Endothelial cell of umbilical vein (primary cell): Measurements from ENCODE around the gene NXPH1. TPM values are rescaled to one million over a fixed set of nuclear protein-coding genes. Genes with fewer than 3 reads are reported as not detected.

Experiments
- BruUV-seq: library from RNA; stranded (reverse); fragments of 400-500 nt; replicated peaks from 2 replicates; lab custom pipeline; 2021; lab: Mats Ljungman, UMichigan
- CTCF ChIA-PET: fragments of 300-600, 350-600 bp; sonication (Branson Sonifier 250); formaldehyde crosslinking; loops from one replicate; lab custom pipeline; 2021; ENCODE audit warnings: antibody characterized with exemption, inconsistent platforms; lab: Charles Lee
- POLR2A ChIA-PET: fragments of 300-600, 350-600 bp; sonication (Branson Sonifier 250); formaldehyde crosslinking; loops from one replicate; lab custom pipeline; 2021; ENCODE audit warnings: antibody characterized with exemption, inconsistent platforms; lab: Charles Lee
- DNase-seq: peaks from one replicate; pipeline ENCODE4 v3.0.0-alpha.2; 2011; ENCODE audit warnings: low read depth, low spot score
- FAIRE-seq: peaks from 2 replicates; lab custom pipeline; 2011; peaks lifted over from hg19 to GRCh38; lab: Jason Lieb, UNC
- H2AFZ ChIP-seq: 2 replicates; pipeline ENCODE4 v1.6.0; 2012; ENCODE audit warnings: low read depth, low read length, control low read depth, inconsistent platforms
- H3K27ac ChIP-seq: 2 replicates; pipeline ENCODE4 v1.5.1; 2011; ENCODE audit warnings: low read depth, mild to moderate bottlenecking, control low read depth, low read length, moderate library complexity; ENCODE audit not compliant: insufficient read depth
- H3K27me3 ChIP-seq, 2 experiments: 2 replicates each; pipeline versions ENCODE4 v1.6.0 to v1.6.1; 2011; ENCODE audit warnings: low read length in 2 of 2, mixed read lengths in 1 of 2; ENCODE audit not compliant: control insufficient read depth in 2 of 2, insufficient read depth in 2 of 2
- H3K36me3 ChIP-seq, 2 experiments: 2 replicates in 1 of 2; 3 replicates in 1 of 2; pipeline ENCODE4 v1.5.1; 2011; ENCODE audit warnings: low read length in 2 of 2, mild to moderate bottlenecking in 1 of 2, moderate library complexity in 1 of 2; ENCODE audit not compliant: control insufficient read depth in 2 of 2, insufficient read depth in 2 of 2; ENCODE audit errors: extremely low read depth in 1 of 2
- H3K4me1 ChIP-seq: 3 replicates; pipeline ENCODE4 v1.5.1; 2011; ENCODE audit warnings: mild to moderate bottlenecking, low read length; ENCODE audit not compliant: control insufficient read depth, insufficient read depth; ENCODE audit errors: extremely low read depth
- H3K4me2 ChIP-seq: 2 replicates; pipeline ENCODE4 v1.6.1; 2011; ENCODE audit warnings: low read length, control low read depth, mixed read lengths; ENCODE audit not compliant: insufficient read depth
- H3K4me3 ChIP-seq, 3 experiments: fragments of 200-600 bp in 1 of 3; sonication (generic), shearing (Covaris generic) in 1 of 3; replicated peaks in 1 of 3; 2 replicates each; pipeline ENCODE4 v1.5.1; 2011 to 2016; ENCODE audit warnings: control low read depth in 3 of 3, low read length in 3 of 3, mild to moderate bottlenecking in 2 of 3, inconsistent platforms in 1 of 3, low read depth in 1 of 3, moderate library complexity in 1 of 3; ENCODE audit not compliant: insufficient read depth in 1 of 3
- H3K79me2 ChIP-seq: 2 replicates; pipeline ENCODE4 v1.6.0; 2012; ENCODE audit warnings: low read length, inconsistent platforms; ENCODE audit not compliant: control insufficient read depth, insufficient read depth
- H3K9ac ChIP-seq: replicated peaks from 2 replicates; pipeline ENCODE3; 2011; ENCODE audit warnings: low read length, control low read depth; ENCODE audit not compliant: insufficient read depth; ENCODE audit errors: extremely low read depth
- H3K9me1 ChIP-seq: replicated peaks from 3 replicates; pipeline ENCODE4 v1.6.0; 2011; ENCODE audit warnings: mild to moderate bottlenecking, low read length; ENCODE audit not compliant: control insufficient read depth, insufficient read depth; ENCODE audit errors: extremely low read depth
- H3K9me3 ChIP-seq: replicated peaks from 2 replicates; pipeline ENCODE4 v1.5.1; 2012; ENCODE audit warnings: low read length, inconsistent platforms; ENCODE audit not compliant: control insufficient read depth, insufficient read depth
- H4K20me1 ChIP-seq: replicated peaks from 2 replicates; pipeline ENCODE3; 2011; ENCODE audit warnings: mild to moderate bottlenecking, low read length; ENCODE audit not compliant: control insufficient read depth, insufficient read depth; ENCODE audit errors: extremely low read depth
- CTCF ChIP-seq, 2 donors: IDR thresholded peaks; 1 replicate in 1 of 2; 2 replicates in 1 of 2; pipeline ENCODE4 v1.5.1; 2011; ENCODE audit warnings: low read length in 2 of 2, mild to moderate bottlenecking in 2 of 2, moderate library complexity in 2 of 2, control low read depth in 1 of 2, inconsistent platforms in 1 of 2, low read depth in 1 of 2; ENCODE audit not compliant: insufficient read depth in 1 of 2; ENCODE audit errors: extremely low read depth in 1 of 2
- EZH2 ChIP-seq: IDR thresholded peaks from 2 replicates; pipeline ENCODE4 v1.6.1; 2012; ENCODE audit warnings: borderline replicate concordance, low read depth, mild to moderate bottlenecking, moderate library complexity, low read length, inconsistent platforms; ENCODE audit not compliant: severe bottlenecking
- FOS ChIP-seq: IDR thresholded peaks from 2 replicates; pipeline ENCODE4 v1.6.1; 2011; ENCODE audit warnings: mild to moderate bottlenecking, low read length, moderate library complexity, borderline replicate concordance; ENCODE audit not compliant: insufficient read depth
- GATA2 ChIP-seq: IDR thresholded peaks from 2 replicates; pipeline ENCODE4 v1.7.0; 2011; ENCODE audit warnings: low read depth, mild to moderate bottlenecking, moderate library complexity, mixed read lengths, low read length; ENCODE audit not compliant: insufficient read length, insufficient read depth
- JUN ChIP-seq: IDR thresholded peaks from 2 replicates; pipeline ENCODE4 v1.6.1; 2011; ENCODE audit warnings: borderline replicate concordance, low read depth; ENCODE audit not compliant: insufficient read length, insufficient read depth
- MAX ChIP-seq: IDR thresholded peaks from 2 replicates; pipeline ENCODE4 v1.6.1; 2011; ENCODE audit not compliant: insufficient read depth, insufficient read length
- MYC ChIP-seq: IDR thresholded peaks from one replicate; pipeline ENCODE4 v1.6.1; 2011; ENCODE audit warnings: mild to moderate bottlenecking, low read depth, low read length
- POLR2A ChIP-seq: IDR thresholded peaks from 2 replicates; pipeline ENCODE4 v1.6.1; 2012; ENCODE audit warnings: low read depth, mild to moderate bottlenecking, control low read depth, low read length
- POLR2AphosphoS5 ChIP-seq: IDR thresholded peaks from 2 replicates; pipeline ENCODE4 v1.6.1; 2012; ENCODE audit warnings: low read depth, mild to moderate bottlenecking, control low read depth, low read length, moderate library complexity; ENCODE audit not compliant: insufficient read depth
- dilution Hi-C: fragments of 300-500 bp; cut with MboI; formaldehyde crosslinking; loops from one replicate; pipeline ENCODE4 v1.15.0; 2019; ENCODE audit warnings: low sequenced_read_pairs; ENCODE audit not compliant: extremely low pct_ligation_motif_present
- intact Hi-C: fragments of 100-400 bp; cut with micrococcal nuclease; formaldehyde crosslinking; loops from one replicate; pipeline ENCODE4 v1.10.0; 2022
- polyA plus RNA-seq, 4 experiments: library from polyadenylated mRNA; depleted of rRNA in 3 of 4; stranded (reverse) in 3 of 4; unstranded in 1 of 4; fragments of >200 nt; gene quantifications; 2 replicates each; pipeline versions ENCODE4 v1.2.1 to v1.2.3, GENCODE V29; 2011 to 2012; ENCODE audit warnings: missing spikeins in 1 of 4
- total RNA-seq: library from RNA; stranded (reverse); gene quantifications from 2 replicates; pipeline ENCODE4 v1.2.3, GENCODE V29; 2021

NXPH1 gene
- total and polyA plus RNA-seq, 2 donors (not counting 3 experiments of a cell fraction or from before 2014, with no cell fraction given), result not detected

- H3K9me1 ChIP-seq, result no peaks in the 10 kb centered on the region
- H3K4me3 ChIP-seq, result no peak overlapping the region
- BruUV-seq, result no TSS peak
- no peaks in the 10 kb centered on the region for H3K36me3 ChIP-seq
- H4K20me1 ChIP-seq, result no peaks in the 10 kb centered on the region
- ChIA-PET CTCF (no interaction called here), POLR2A (no interaction called here)
- DNase-seq (no peak), FAIRE-seq (no peak)
- H3K27me3 ChIP-seq, result no peaks in the 10 kb centered on the region
- no peak overlapping the region for H2AFZ ChIP-seq
- no peak overlapping the region for H3K27ac ChIP-seq
- H3K9ac ChIP-seq, result no peak overlapping the region
- no peaks in the 10 kb centered on the region for H3K79me2 ChIP-seq
- H3K4me2 ChIP-seq, result no peak overlapping the region
- TF ChIP-seq MYC, result no peak
- no peaks in the 10 kb centered on the region for H3K4me1 ChIP-seq
- dilution Hi-C loops (no loop called here), intact Hi-C loops (no loop called here)
- no peaks in the 10 kb centered on the region for H3K9me3 ChIP-seq
Measured at GRCh38 chr7:8615019-8615418, 181.6 kb downstream of the NXPH1 start.

GRCh38 chr7:8618441-8619070 lies 185.1 kb downstream of the NXPH1 start:
- Histone ChIP-seq H3K4me1 (no peaks in the 10 kb centered on the region), H3K27ac (no peak overlapping the region), H4K20me1 (no peaks in the 10 kb centered on the region), H2AFZ (no peak overlapping the region), H3K27me3 (no peaks in the 10 kb centered on the region), H3K4me2 (no peak overlapping the region), H3K9ac (no peak overlapping the region), H3K36me3 (no peaks in the 10 kb centered on the region), H3K79me2 (no peaks in the 10 kb centered on the region), H3K9me1 (no peaks in the 10 kb centered on the region), H3K9me3 (no peaks in the 10 kb centered on the region), H3K4me3 (no peak overlapping the region)
- no peak for FAIRE-seq
- no peak for DNase-seq
- BruUV-seq, result no TSS peak
- intact Hi-C loops, result no loop called here
- TF ChIP-seq MYC (no peak), POLR2A (no peak), FOS (no peak), EZH2 (no peak), MAX (no peak), POLR2AphosphoS5 (no peak), GATA2 (no peak), JUN (no peak), CTCF (IDR thresholded peaks at IDR 0.05; ENCODE audit: extremely low read depth in 1 of 2, insufficient read depth in 1 of 2, low read depth in 1 of 2, low read length in 2 of 2) (no peak)
- dilution Hi-C loops, result no loop called here
- ChIA-PET POLR2A (no interaction called here), CTCF (no interaction called here)
